Stimulated activated naive CD8-positive, alpha-beta T cell treated with anti-CD3 and anti-CD28 coated beads, Interleukin-15, amount 100 ng/mL, for 72 hours (primary cell): ENCODE data around the gene C18orf63.
"Not testable (repeated sequence)": the region's sequence is repeated elsewhere in the genome, so short reads cannot be mapped to it uniquely, and the experiment has no call there.

Source experiments
- ATAC-seq: fragments of 150-1000 bp; cut with Tn5 transposase; 2 replicates; pipeline ENCODE4 v1.10.0; 2021; ENCODE audit warnings: mild to moderate bottlenecking, moderate library complexity
- DNase-seq, 2 donors: peaks; one replicate each; pipeline ENCODE4 v3.0.0; 2021 to 2022
- H3K27ac Mint-ChIP-seq, 2 donors: one replicate each; pipeline ENCODE4 v1.8.0; 2022; ENCODE audit warnings: mild to moderate bottlenecking in 2 of 2, mixed read lengths in 2 of 2, moderate library complexity in 2 of 2
- H3K27me3 Mint-ChIP-seq: one replicate; pipeline ENCODE4 v1.8.0; 2022; ENCODE audit warnings: mixed read lengths
- H3K4me1 Mint-ChIP-seq: one replicate; pipeline ENCODE4 v1.8.0; 2022; ENCODE audit warnings: mild to moderate bottlenecking, mixed read lengths
- H3K4me3 Mint-ChIP-seq, 2 donors: one replicate each; pipeline ENCODE4 v1.8.0; 2022; ENCODE audit warnings: mild to moderate bottlenecking in 2 of 2, mixed read lengths in 2 of 2, moderate library complexity in 1 of 2
- H3K9me3 Mint-ChIP-seq, 2 donors: one replicate each; pipeline ENCODE4 v1.8.0; 2022; ENCODE audit warnings: mixed read lengths in 2 of 2

The C18orf63 gene

GRCh38 chr18:74292982-74293381 is 22.7 kb upstream of the C18orf63 start:
- H3K27ac Mint-ChIP-seq, DNase-seq, ATAC-seq, H3K27me3 Mint-ChIP-seq, H3K9me3 Mint-ChIP-seq: not testable (repeated sequence)
- H3K4me3 Mint-ChIP-seq = peak overlapping the region in 1 of 2 donors; percentile 95
- peaks cover 15% of the 10 kb centered on the region for H3K4me1 Mint-ChIP-seq

GRCh38 chr18:74294526-74294925 is 21.1 kb upstream of the C18orf63 start:
- no peak for DNase-seq
- H3K9me3 Mint-ChIP-seq = no peaks in the 10 kb centered on the region
- ATAC-seq = no peak
- no peak overlapping the region for H3K27ac Mint-ChIP-seq
- H3K27me3 Mint-ChIP-seq = no peaks in the 10 kb centered on the region
- no peak overlapping the region for H3K4me3 Mint-ChIP-seq
- H3K4me1 Mint-ChIP-seq = no peaks in the 10 kb centered on the region

- no peaks in the 10 kb centered on the region for H3K4me1 Mint-ChIP-seq
- DNase-seq = no peak
- peaks cover 15% of the 10 kb centered on the region for H3K27me3 Mint-ChIP-seq
- H3K4me3 Mint-ChIP-seq = no peak overlapping the region
- H3K27ac Mint-ChIP-seq = no peak overlapping the region
- no peaks in the 10 kb centered on the region for H3K9me3 Mint-ChIP-seq
- no peak for ATAC-seq
These were observed 16.5 kb upstream of the C18orf63 start for GRCh38 chr18:74299162-74299561.

GRCh38 chr18:74299746-74300145 is 15.9 kb upstream of the C18orf63 start:
- no peak for ATAC-seq
- Mint-ChIP-seq H3K27ac (no peak overlapping the region), H3K27me3 (peaks cover 15% of the 10 kb centered on the region)

GRCh38 chr18:74303306-74303705 is 12.3 kb upstream of the C18orf63 start:
- ATAC-seq (no peak), DNase-seq (no peak)
- Mint-ChIP-seq H3K27me3 (peaks cover 42% of the 10 kb centered on the region), H3K4me3 (no peak overlapping the region), H3K9me3 (no peaks in the 10 kb centered on the region), H3K4me1 (no peaks in the 10 kb centered on the region), H3K27ac (no peak overlapping the region)

More at GRCh38 chr18:74299746-74300145, 15.9 kb upstream of the C18orf63 start:
- DNase-seq = no peak
- no peaks in the 10 kb centered on the region for H3K9me3 Mint-ChIP-seq
- H3K4me3 Mint-ChIP-seq = no peak overlapping the region
- no peaks in the 10 kb centered on the region for H3K4me1 Mint-ChIP-seq

- ATAC-seq (no peak), DNase-seq (no peak)
- Mint-ChIP-seq H3K9me3 (no peaks in the 10 kb centered on the region), H3K27ac (no peak overlapping the region), H3K4me3 (no peak overlapping the region), H3K27me3 (peaks cover 42% of the 10 kb centered on the region), H3K4me1 (no peaks in the 10 kb centered on the region)
These were observed 11.7 kb upstream of the C18orf63 start for GRCh38 chr18:74303936-74304335.

- Mint-ChIP-seq H3K4me1 (peaks cover 4% of the 10 kb centered on the region), H3K4me3 (no peak overlapping the region), H3K9me3 (no peaks in the 10 kb centered on the region), H3K27ac (no peak overlapping the region), H3K27me3 (peaks cover 35% of the 10 kb centered on the region)
- ATAC-seq (peak; percentile 70), DNase-seq (no peak)
These were observed 5.2 kb upstream of the C18orf63 start for GRCh38 chr18:74310411-74310810.

- H3K27ac Mint-ChIP-seq = no peak overlapping the region
- ATAC-seq = no peak
- no peaks in the 10 kb centered on the region for H3K9me3 Mint-ChIP-seq
- no peak for DNase-seq
- peaks cover 4% of the 10 kb centered on the region for H3K4me1 Mint-ChIP-seq
- peaks cover 29% of the 10 kb centered on the region for H3K27me3 Mint-ChIP-seq
- no peak overlapping the region for H3K4me3 Mint-ChIP-seq
These were observed 4.6 kb upstream of the C18orf63 start for GRCh38 chr18:74311000-74311399.

GRCh38 chr18:74314759-74315463 is 728 bp upstream of the C18orf63 start:
- ATAC-seq (no peak), DNase-seq (no peak)
- no peaks in the 10 kb centered on the region for H3K9me3 Mint-ChIP-seq
- no peak overlapping the region for H3K4me3 Mint-ChIP-seq
- peaks cover 4% of the 10 kb centered on the region for H3K4me1 Mint-ChIP-seq
- H3K27ac Mint-ChIP-seq = no peak overlapping the region
- H3K27me3 Mint-ChIP-seq = peaks cover 9% of the 10 kb centered on the region

GRCh38 chr18:74316257-74317170 is 875 bp downstream of the C18orf63 start:
- no peak for ATAC-seq
- no peak overlapping the region for H3K4me3 Mint-ChIP-seq
- H3K27ac Mint-ChIP-seq = no peak overlapping the region
- DNase-seq = no peak
- H3K27me3 Mint-ChIP-seq = no peaks in the 10 kb centered on the region
- H3K9me3 Mint-ChIP-seq = no peaks in the 10 kb centered on the region
- H3K4me1 Mint-ChIP-seq = no peaks in the 10 kb centered on the region

GRCh38 chr18:74326231-74326630 is 10.6 kb downstream of the C18orf63 start:
- H3K27ac Mint-ChIP-seq = no peak overlapping the region
- no peaks in the 10 kb centered on the region for H3K4me1 Mint-ChIP-seq
- DNase-seq = no peak

GRCh38 chr18:74326791-74327190 is 11.2 kb downstream of the C18orf63 start:
- H3K4me1 Mint-ChIP-seq, H3K27me3 Mint-ChIP-seq, H3K27ac Mint-ChIP-seq, ATAC-seq, H3K4me3 Mint-ChIP-seq, H3K9me3 Mint-ChIP-seq, DNase-seq: not testable (repeated sequence)

More at GRCh38 chr18:74326231-74326630, 10.6 kb downstream of the C18orf63 start:
- Mint-ChIP-seq H3K27me3 (no peaks in the 10 kb centered on the region), H3K9me3 (no peaks in the 10 kb centered on the region), H3K4me3 (no peak overlapping the region)
- no peak for ATAC-seq

- Mint-ChIP-seq H3K9me3 (no peaks in the 10 kb centered on the region), H3K27me3 (no peaks in the 10 kb centered on the region), H3K4me1 (no peaks in the 10 kb centered on the region), H3K4me3 (no peak overlapping the region), H3K27ac (no peak overlapping the region)
- ATAC-seq = no peak
- no peak for DNase-seq
These were observed 12.6 kb downstream of the C18orf63 start for GRCh38 chr18:74328206-74328605.

GRCh38 chr18:74329688-74330205 is 14.1 kb downstream of the C18orf63 start:
- H3K27me3 Mint-ChIP-seq = no peaks in the 10 kb centered on the region
- H3K27ac Mint-ChIP-seq = no peak overlapping the region
- ATAC-seq (no peak), DNase-seq (no peak)
- H3K4me1 Mint-ChIP-seq = no peaks in the 10 kb centered on the region
- H3K4me3 Mint-ChIP-seq = no peak overlapping the region
- no peaks in the 10 kb centered on the region for H3K9me3 Mint-ChIP-seq

- ATAC-seq = peak; percentile 56
These were observed 15.8 kb downstream of the C18orf63 start for GRCh38 chr18:74331404-74331803.

GRCh38 chr18:74333091-74333490 is 17.5 kb downstream of the C18orf63 start:
- H3K9me3 Mint-ChIP-seq = no peaks in the 10 kb centered on the region
- no peaks in the 10 kb centered on the region for H3K27me3 Mint-ChIP-seq
- no peak overlapping the region for H3K4me3 Mint-ChIP-seq
- no peak overlapping the region for H3K27ac Mint-ChIP-seq
- no peaks in the 10 kb centered on the region for H3K4me1 Mint-ChIP-seq
- DNase-seq (no peak), ATAC-seq (no peak)

More at GRCh38 chr18:74331404-74331803, 15.8 kb downstream of the C18orf63 start:
- Mint-ChIP-seq H3K9me3 (no peaks in the 10 kb centered on the region), H3K27me3 (no peaks in the 10 kb centered on the region), H3K4me1 (no peaks in the 10 kb centered on the region), H3K4me3 (no peak overlapping the region), H3K27ac (no peak overlapping the region)
- no peak for DNase-seq
